Muscle of leg (tissue), 16 donors: ENCODE measurements around the gene FMR1. TPM values are rescaled to one million over a fixed set of nuclear protein-coding genes. Genes with fewer than 3 reads are reported as not detected.
A peak's percentile ranks its signal among the peaks of the same experiment; 100 is the strongest.

Experiments
- DNase-seq: peaks from one replicate; pipeline ENCODE4 v3.0.0; 2013
- H3K27ac ChIP-seq: one replicate; pipeline ENCODE4 v1.5.1; 2013; ENCODE audit warnings: mild to moderate bottlenecking, low read length, control low read depth
- H3K27me3 ChIP-seq: one replicate; pipeline ENCODE4 v1.6.1; 2013; ENCODE audit warnings: low read length; ENCODE audit not compliant: control insufficient read depth, insufficient read depth
- H3K36me3 ChIP-seq: one replicate; pipeline ENCODE4 v1.6.1; 2013; ENCODE audit warnings: low read length; ENCODE audit not compliant: control insufficient read depth, insufficient read depth
- H3K4me1 ChIP-seq: one replicate; pipeline ENCODE4 v1.6.1; 2013; ENCODE audit warnings: low read length; ENCODE audit not compliant: control insufficient read depth, insufficient read depth
- H3K4me3 ChIP-seq: one replicate; pipeline ENCODE4 v1.5.1; 2013; ENCODE audit warnings: low read length, control low read depth
- H3K9me3 ChIP-seq: replicated peaks from 2 replicates; pipeline ENCODE4 v1.6.1; 2013; ENCODE audit warnings: low read depth, low read length; ENCODE audit not compliant: control insufficient read depth
- WGBS: methylation state at CpG from one replicate; pipeline ENCODE4 v1.1.5; 2013; ENCODE audit warnings: missing lambda C conversion rate; ENCODE audit not compliant: insufficient coverage; 5-methylcytosine and 5-hydroxymethylcytosine counted together
- long read RNA-seq, 11 donors: transcript quantifications; one replicate each; lab custom pipeline, GENCODE V29; 2026
- polyA plus RNA-seq, 8 donors: library from polyadenylated mRNA; unstranded; fragments of 120-200 nt; gene quantifications; one replicate each; pipeline versions ENCODE4 v1.2.1 to v1.2.3, GENCODE V29; 2013; ENCODE audit warnings: inconsistent platforms in 1 of 8, low replicate concordance in 1 of 8; ENCODE audit not compliant: insufficient read length in 8 of 8, insufficient read depth in 1 of 8
- total RNA-seq: library from RNA; stranded (reverse); fragments of 120-200 nt; gene quantifications from one replicate; pipeline ENCODE4 v1.2.4, GENCODE V29; 2013

The FMR1 gene
- 27.8 TPM for total RNA-seq
- 10 to 100 TPM; 38.2 to 56.2 (median 42.6) TPM for polyA plus RNA-seq
- long read RNA-seq, donor 1, partial matches to known transcripts: 0 of 1 reads
- long read RNA-seq, donor 1, other reads (novel, unspliced or antisense): 0 of 1 reads
- long read RNA-seq, donor 2: 0 reads
- long read RNA-seq, donor 3, partial matches to known transcripts: 0 of 1 reads
- long read RNA-seq, donor 3, other reads (novel, unspliced or antisense): 0 of 1 reads
- long read RNA-seq, donor 4, partial matches to known transcripts: 0 of 3 reads
- long read RNA-seq, donor 4, other reads (novel, unspliced or antisense): 0 of 3 reads
- long read RNA-seq, donor 5, full-length matches to known transcripts: 2 of 2 reads
- long read RNA-seq, donor 5, partial matches to known transcripts: 0 of 2 reads
- long read RNA-seq, donor 5, other reads (novel, unspliced or antisense): 0 of 2 reads
- long read RNA-seq, donor 6, full-length matches to known transcripts: 1 of 1 reads
- long read RNA-seq, donor 6, partial matches to known transcripts: 0 of 1 reads
- long read RNA-seq, donor 6, other reads (novel, unspliced or antisense): 0 of 1 reads
- long read RNA-seq, donor 7: 0 reads
- long read RNA-seq, donor 8, full-length matches to known transcripts: 3 of 3 reads
- long read RNA-seq, donor 8, partial matches to known transcripts: 0 of 3 reads
- long read RNA-seq, donor 8, other reads (novel, unspliced or antisense): 0 of 3 reads
- long read RNA-seq, donor 9, full-length matches to known transcripts: 1 of 1 reads
- long read RNA-seq, donor 9, partial matches to known transcripts: 0 of 1 reads
- long read RNA-seq, donor 9, other reads (novel, unspliced or antisense): 0 of 1 reads
- long read RNA-seq, donor 10, full-length matches to known transcripts: 2 of 7 reads
- long read RNA-seq, donor 10, partial matches to known transcripts: 5 of 7 reads
- long read RNA-seq, donor 10, other reads (novel, unspliced or antisense): 0 of 7 reads
- long read RNA-seq, donor 11: 0 reads

- DNase-seq: peak; percentile 97
- 49% methylated on average over 54 of the region's 66 CpGs for WGBS
- H3K9me3 ChIP-seq: no peaks in the 10 kb centered on the region
- H3K27me3 ChIP-seq: no peaks in the 10 kb centered on the region
- H3K4me3 ChIP-seq: peak within 1 kb of the TSS; percentile 58
- peak within 1 kb of the TSS; percentile 91 for H3K27ac ChIP-seq
- no peaks in the 10 kb centered on the region for H3K36me3 ChIP-seq
- H3K4me1 ChIP-seq: no peaks in the 10 kb centered on the region
These were observed at the start of gene FMR1 for GRCh38 chrX:147911192-147912022. FMR1 (plus strand) TSS chrX:147911919; CDS start chrX:147912180, 261 bp downstream.

GRCh38 chrX:147875866-147876596 is 35.7 kb upstream of the FMR1 start:
- Histone ChIP-seq H3K27ac (no peak overlapping the region), H3K4me3 (no peak overlapping the region), H3K9me3 (peaks cover 2% of the 10 kb centered on the region), H3K27me3 (peaks cover 2% of the 10 kb centered on the region), H3K36me3 (no peaks in the 10 kb centered on the region), H3K4me1 (no peaks in the 10 kb centered on the region)
- DNase-seq: peak; percentile 11
- 80% methylated on average over 3 of the region's 7 CpGs for WGBS

- Histone ChIP-seq H3K4me1 (no peaks in the 10 kb centered on the region), H3K36me3 (no peaks in the 10 kb centered on the region), H3K27me3 (peaks cover 2% of the 10 kb centered on the region), H3K27ac (no peak overlapping the region), H3K9me3 (peaks cover 2% of the 10 kb centered on the region), H3K4me3 (no peak overlapping the region)
- no peak for DNase-seq
- no CpG with 5 or more reads among the region's 4 CpGs for WGBS
These were observed 34.7 kb upstream of the FMR1 start for GRCh38 chrX:147876849-147877646.

GRCh38 chrX:147877726-147878125 is 34.0 kb upstream of the FMR1 start:
- Histone ChIP-seq H3K9me3 (no peaks in the 10 kb centered on the region), H3K4me3 (no peak overlapping the region), H3K27me3 (peaks cover 2% of the 10 kb centered on the region), H3K36me3 (no peaks in the 10 kb centered on the region), H3K27ac (no peak overlapping the region), H3K4me1 (no peaks in the 10 kb centered on the region)
- no peak for DNase-seq
- 64% methylated on average over 2 of the region's 5 CpGs for WGBS

- no peak overlapping the region for H3K4me3 ChIP-seq
- no peak overlapping the region for H3K27ac ChIP-seq
- H3K4me1 ChIP-seq: no peaks in the 10 kb centered on the region
- no peaks in the 10 kb centered on the region for H3K9me3 ChIP-seq
- 34% methylated on average over 2 of the region's 2 CpGs for WGBS
- no peak for DNase-seq
- no peaks in the 10 kb centered on the region for H3K36me3 ChIP-seq
- H3K27me3 ChIP-seq: no peaks in the 10 kb centered on the region
These were observed 26.8 kb upstream of the FMR1 start for GRCh38 chrX:147884958-147885357.

- Histone ChIP-seq H3K27me3 (peaks cover 1% of the 10 kb centered on the region), H3K9me3 (no peaks in the 10 kb centered on the region), H3K4me1 (peaks cover 5% of the 10 kb centered on the region), H3K36me3 (no peaks in the 10 kb centered on the region), H3K4me3 (no peak overlapping the region), H3K27ac (no peak overlapping the region)
- no CpG with 5 or more reads among the region's 1 CpG for WGBS
- DNase-seq: no peak
These were observed 21.0 kb upstream of the FMR1 start for GRCh38 chrX:147890756-147891155.

GRCh38 chrX:147891896-147892295 is 19.8 kb upstream of the FMR1 start:
- peaks cover 2% of the 10 kb centered on the region for H3K27me3 ChIP-seq
- H3K9me3 ChIP-seq: no peaks in the 10 kb centered on the region
- DNase-seq: peak; percentile 19
- WGBS: no CpG with 5 or more reads among the region's 1 CpG
- no peaks in the 10 kb centered on the region for H3K36me3 ChIP-seq
- H3K4me3 ChIP-seq: no peak overlapping the region
- peaks cover 7% of the 10 kb centered on the region for H3K4me1 ChIP-seq
- no peak overlapping the region for H3K27ac ChIP-seq

- Histone ChIP-seq H3K9me3 (no peaks in the 10 kb centered on the region), H3K27ac (peak overlapping the region; percentile 47), H3K36me3 (no peaks in the 10 kb centered on the region), H3K4me3 (no peak overlapping the region), H3K4me1 (peaks cover 7% of the 10 kb centered on the region), H3K27me3 (peaks cover 2% of the 10 kb centered on the region)
- no peak for DNase-seq
These were observed 18.0 kb upstream of the FMR1 start for GRCh38 chrX:147893741-147894140.
